ENCODE measurements around the gene CDH18. TPM values are rescaled to one million over a fixed set of nuclear protein-coding genes. Genes with fewer than 3 reads are reported as not detected.

CDH18 gene
- polyA plus RNA-seq, 1 donor from 2014 or later = 5.6 TPM

GRCh38 chr5:19564036-19564435, 424.0 kb downstream of the CDH18 start:
- TF ChIP-seq MXI1 (conservative IDR thresholded peaks at IDR 0.05; ENCODE audit: poor library complexity, severe bottlenecking) (no peak), CTCF (IDR thresholded peaks at IDR 0.05; ENCODE audit: poor library complexity, severe bottlenecking) (no peak), SMC3 (conservative IDR thresholded peaks at IDR 0.05; ENCODE audit: poor library complexity) (no peak), EZH2 (IDR thresholded peaks at IDR 0.05; ENCODE audit: borderline replicate concordance, insufficient read depth, low read length, poor library complexity, severe bottlenecking) (no peak), RAD21 (conservative IDR thresholded peaks at IDR 0.05) (no peak), POLR2AphosphoS5 (IDR thresholded peaks at IDR 0.05) (no peak)
- Histone ChIP-seq H3K4me3 (ENCODE audit: low read length) (no peak overlapping the region), H4K20me1 (ENCODE audit: insufficient read depth) (no peaks in the 10 kb centered on the region), H3K27ac (ENCODE audit: low read length) (no peak overlapping the region), H3K27me3 (ENCODE audit: insufficient read depth, low read depth, low read length) (no peaks in the 10 kb centered on the region), H3F3A (ENCODE audit: insufficient read depth, low read length, poor library complexity, severe bottlenecking) (no peaks in the 10 kb centered on the region), H3K4me2 (ENCODE audit: low read length) (no peak overlapping the region), H3K9ac (ENCODE audit: low read length) (no peak overlapping the region), H3K9me2 (ENCODE audit: insufficient read depth, low read length) (no peaks in the 10 kb centered on the region), H2AFZ (ENCODE audit: low read depth, low read length) (no peak overlapping the region), H3K79me2 (replicated peaks; ENCODE audit: insufficient read depth, low read length) (no peaks in the 10 kb centered on the region), H3K9me3 (ENCODE audit: low read length) (no peaks in the 10 kb centered on the region), H3K36me3 (ENCODE audit: insufficient read depth, low read length) (no peaks in the 10 kb centered on the region)

GRCh38 chr5:19555876-19556275, 432.1 kb downstream of the CDH18 start:
- Histone ChIP-seq H3K36me3 (ENCODE audit: insufficient read depth, low read length) (no peaks in the 10 kb centered on the region), H3K9me3 (ENCODE audit: low read length) (no peaks in the 10 kb centered on the region), H2AFZ (ENCODE audit: low read depth, low read length) (no peak overlapping the region), H3K4me2 (ENCODE audit: low read length) (no peak overlapping the region), H3K79me2 (replicated peaks; ENCODE audit: insufficient read depth, low read length) (no peaks in the 10 kb centered on the region), H3K9me2 (ENCODE audit: insufficient read depth, low read length) (no peaks in the 10 kb centered on the region), H3K27me3 (ENCODE audit: insufficient read depth, low read depth, low read length) (no peaks in the 10 kb centered on the region), H3K27ac (ENCODE audit: low read length) (no peak overlapping the region), H3F3A (ENCODE audit: insufficient read depth, low read length, poor library complexity, severe bottlenecking) (no peaks in the 10 kb centered on the region), H4K20me1 (ENCODE audit: insufficient read depth) (no peaks in the 10 kb centered on the region), H3K9ac (ENCODE audit: low read length) (no peak overlapping the region), H3K4me3 (ENCODE audit: low read length) (no peak overlapping the region)
- TF ChIP-seq POLR2AphosphoS5 (IDR thresholded peaks at IDR 0.05) (no peak), EP300 (conservative IDR thresholded peaks at IDR 0.05; ENCODE audit: poor library complexity, severe bottlenecking) (no peak), EZH2 (IDR thresholded peaks at IDR 0.05; ENCODE audit: borderline replicate concordance, insufficient read depth, low read length, poor library complexity, severe bottlenecking) (no peak), SMC3 (conservative IDR thresholded peaks at IDR 0.05; ENCODE audit: poor library complexity) (no peak), MXI1 (conservative IDR thresholded peaks at IDR 0.05; ENCODE audit: poor library complexity, severe bottlenecking) (no peak), CTCF (IDR thresholded peaks at IDR 0.05; ENCODE audit: poor library complexity, severe bottlenecking) (no peak), RAD21 (conservative IDR thresholded peaks at IDR 0.05) (no peak), TAF1 (IDR thresholded peaks at IDR 0.05; ENCODE audit: low read depth) (no peak)
- TF ChIP-seq, protein P1, sequence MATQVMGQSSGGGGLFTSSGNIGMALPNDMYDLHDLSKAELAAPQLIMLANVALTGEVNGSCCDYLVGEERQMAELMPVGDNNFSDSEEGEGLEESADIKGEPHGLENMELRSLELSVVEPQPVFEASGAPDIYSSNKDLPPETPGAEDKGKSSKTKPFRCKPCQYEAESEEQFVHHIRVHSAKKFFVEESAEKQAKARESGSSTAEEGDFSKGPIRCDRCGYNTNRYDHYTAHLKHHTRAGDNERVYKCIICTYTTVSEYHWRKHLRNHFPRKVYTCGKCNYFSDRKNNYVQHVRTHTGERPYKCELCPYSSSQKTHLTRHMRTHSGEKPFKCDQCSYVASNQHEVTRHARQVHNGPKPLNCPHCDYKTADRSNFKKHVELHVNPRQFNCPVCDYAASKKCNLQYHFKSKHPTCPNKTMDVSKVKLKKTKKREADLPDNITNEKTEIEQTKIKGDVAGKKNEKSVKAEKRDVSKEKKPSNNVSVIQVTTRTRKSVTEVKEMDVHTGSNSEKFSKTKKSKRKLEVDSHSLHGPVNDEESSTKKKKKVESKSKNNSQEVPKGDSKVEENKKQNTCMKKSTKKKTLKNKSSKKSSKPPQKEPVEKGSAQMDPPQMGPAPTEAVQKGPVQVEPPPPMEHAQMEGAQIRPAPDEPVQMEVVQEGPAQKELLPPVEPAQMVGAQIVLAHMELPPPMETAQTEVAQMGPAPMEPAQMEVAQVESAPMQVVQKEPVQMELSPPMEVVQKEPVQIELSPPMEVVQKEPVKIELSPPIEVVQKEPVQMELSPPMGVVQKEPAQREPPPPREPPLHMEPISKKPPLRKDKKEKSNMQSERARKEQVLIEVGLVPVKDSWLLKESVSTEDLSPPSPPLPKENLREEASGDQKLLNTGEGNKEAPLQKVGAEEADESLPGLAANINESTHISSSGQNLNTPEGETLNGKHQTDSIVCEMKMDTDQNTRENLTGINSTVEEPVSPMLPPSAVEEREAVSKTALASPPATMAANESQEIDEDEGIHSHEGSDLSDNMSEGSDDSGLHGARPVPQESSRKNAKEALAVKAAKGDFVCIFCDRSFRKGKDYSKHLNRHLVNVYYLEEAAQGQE (IDR thresholded peaks at IDR 0.05; ENCODE audit: borderline replicate concordance) = no peak

Data from neural cell (in vitro differentiated cells).